HG03469 (cell line): ENCODE results near the gene MYO1D.

Source experiments
- ATAC-seq: cut with Tn5 transposase; IDR thresholded peaks from one replicate; pipeline ENCODE4 v1.9.1; 2021; ENCODE audit warnings: mild to moderate bottlenecking, moderate library complexity, moderate number of reproducible peaks; ENCODE audit not compliant: unreplicated experiment

MYO1D gene

GRCh38 chr17:32444301-32445073 lies 432.4 kb downstream of the MYO1D start, which contains the start of gene PSMD11:
Gene PSMD11 (plus strand): TSS chr17:32444510. CDS start chr17:32444524, 14 bp downstream.
- ATAC-seq = peak; percentile 88

- ATAC-seq = no peak
Observed at GRCh38 chr17:32443827-32444300, 433.1 kb downstream of the MYO1D start.
